NT2/D1 (cell line): ENCODE data around the gene ACO1.

ENCODE experiments used
- SUZ12 ChIP-seq: IDR thresholded peaks from 2 replicates; pipeline ENCODE4 v1.6.1; 2011; ENCODE audit not compliant: insufficient read length, insufficient read depth; ENCODE audit errors: extremely low read depth
- YY1 ChIP-seq: IDR thresholded peaks from 2 replicates; pipeline ENCODE4 v1.6.1; 2011; ENCODE audit not compliant: insufficient read length, insufficient read depth
- ZNF274 ChIP-seq: IDR thresholded peaks from 2 replicates; pipeline ENCODE4 v1.6.1; 2011; ENCODE audit warnings: mild to moderate bottlenecking, low read depth, low read length

DNA sequence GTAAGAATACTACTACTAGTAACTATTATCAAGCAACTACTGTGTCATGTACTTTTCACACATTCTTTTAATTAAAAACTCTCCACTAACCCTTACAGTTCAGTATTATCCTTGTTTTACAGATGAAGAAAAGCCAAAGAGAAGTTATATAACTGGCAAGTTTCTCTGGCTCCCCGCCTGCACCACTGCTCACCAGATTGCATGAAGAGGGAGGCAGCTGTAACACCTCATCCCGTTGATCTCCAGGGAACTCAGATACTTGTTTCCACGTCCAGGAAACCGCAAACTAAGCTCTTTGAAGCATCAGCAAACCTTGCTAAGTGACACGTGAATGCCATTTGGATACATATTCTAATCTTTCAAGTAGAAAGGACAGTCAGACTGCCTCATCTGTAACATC is 71.3 kb downstream of the ACO1 start:
- TF ChIP-seq YY1 (no peak), ZNF274 (no peak), SUZ12 (no peak)
